HG03521 (cell line): ENCODE results near the gene CARD8.
"Not testable (repeated sequence)": the region's sequence is repeated elsewhere in the genome, so short reads cannot be mapped to it uniquely, and the experiment has no call there.

ENCODE experiments used
- ATAC-seq: cut with Tn5 transposase; IDR thresholded peaks from one replicate; pipeline ENCODE4 v1.9.1; 2021; ENCODE audit warnings: mild to moderate bottlenecking, moderate library complexity; ENCODE audit not compliant: unreplicated experiment

Gene CARD8

GRCh38 chr19:48265326-48265725 is 9.6 kb upstream of the CARD8 start:
- ATAC-seq, result not testable (repeated sequence)

GRCh38 chr19:48260359-48260714 is 4.6 kb upstream of the CARD8 start:
- not testable (repeated sequence) for ATAC-seq

DNA sequence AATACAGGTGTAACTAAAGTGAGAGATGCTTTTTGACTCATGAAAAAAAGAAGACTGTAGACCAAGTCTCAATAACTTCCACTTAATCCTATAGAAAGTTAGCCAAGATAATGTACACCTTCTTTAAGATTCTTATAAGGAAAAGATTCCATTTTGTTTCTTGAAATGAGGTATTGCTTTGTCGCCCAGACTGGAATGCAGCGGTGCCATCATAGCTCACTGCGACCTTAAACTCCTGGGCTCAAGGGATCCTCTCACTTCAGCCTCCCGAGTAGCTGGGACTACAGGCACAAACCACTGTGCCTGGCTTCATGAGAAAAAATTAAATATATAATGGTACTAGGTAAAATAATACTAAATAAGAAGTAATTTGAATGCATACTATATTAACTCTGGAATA is 3.3 kb upstream of the CARD8 start:
- not testable (repeated sequence) for ATAC-seq

GRCh38 chr19:48258350-48258749 is 2.6 kb upstream of the CARD8 start:
- no peak for ATAC-seq

DNA sequence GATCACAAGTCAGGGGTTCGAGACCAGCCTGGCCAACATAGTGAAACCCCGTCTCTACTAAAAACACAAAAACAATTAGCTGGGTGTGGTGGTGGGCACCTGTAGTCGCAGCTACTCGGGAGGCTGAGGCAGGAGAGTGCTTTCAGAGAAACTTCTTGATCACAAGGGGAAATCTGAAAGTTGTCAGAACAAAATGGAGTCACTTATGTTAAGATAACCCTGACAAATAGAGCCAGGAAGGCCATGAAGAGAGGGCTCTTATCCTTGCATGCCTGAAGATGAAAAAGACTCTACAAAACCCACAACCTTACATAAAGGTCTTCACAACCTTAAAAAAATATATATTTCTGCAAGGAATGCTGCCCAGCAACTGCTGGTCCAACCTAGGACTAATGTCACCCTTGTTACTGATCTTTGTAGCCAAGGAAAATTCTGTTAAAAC is 1.2 kb downstream of the CARD8 start:
- ATAC-seq, result no peak

- no peak for ATAC-seq
These were observed 1.7 kb downstream of the CARD8 start for GRCh38 chr19:48253999-48254398.

DNA sequence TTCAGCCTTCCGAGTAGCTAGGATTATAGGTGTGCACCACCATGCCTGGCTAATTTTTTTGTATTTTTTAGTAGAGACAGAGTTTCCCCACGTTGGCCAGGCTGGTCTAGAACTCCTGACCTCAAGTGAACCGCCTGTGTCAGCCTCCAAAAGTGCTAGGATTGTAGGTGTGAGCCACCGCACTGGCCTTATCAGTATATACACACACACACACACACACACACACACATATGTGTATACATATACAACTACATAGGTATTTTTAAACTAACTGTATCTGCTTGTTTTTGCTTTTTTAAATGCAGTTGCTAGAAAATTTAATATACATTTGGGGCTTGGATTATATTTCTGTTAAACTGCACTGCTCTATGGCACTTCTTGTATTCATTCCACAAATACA is 3.1 kb downstream of the CARD8 start:
- no peak for ATAC-seq

DNA sequence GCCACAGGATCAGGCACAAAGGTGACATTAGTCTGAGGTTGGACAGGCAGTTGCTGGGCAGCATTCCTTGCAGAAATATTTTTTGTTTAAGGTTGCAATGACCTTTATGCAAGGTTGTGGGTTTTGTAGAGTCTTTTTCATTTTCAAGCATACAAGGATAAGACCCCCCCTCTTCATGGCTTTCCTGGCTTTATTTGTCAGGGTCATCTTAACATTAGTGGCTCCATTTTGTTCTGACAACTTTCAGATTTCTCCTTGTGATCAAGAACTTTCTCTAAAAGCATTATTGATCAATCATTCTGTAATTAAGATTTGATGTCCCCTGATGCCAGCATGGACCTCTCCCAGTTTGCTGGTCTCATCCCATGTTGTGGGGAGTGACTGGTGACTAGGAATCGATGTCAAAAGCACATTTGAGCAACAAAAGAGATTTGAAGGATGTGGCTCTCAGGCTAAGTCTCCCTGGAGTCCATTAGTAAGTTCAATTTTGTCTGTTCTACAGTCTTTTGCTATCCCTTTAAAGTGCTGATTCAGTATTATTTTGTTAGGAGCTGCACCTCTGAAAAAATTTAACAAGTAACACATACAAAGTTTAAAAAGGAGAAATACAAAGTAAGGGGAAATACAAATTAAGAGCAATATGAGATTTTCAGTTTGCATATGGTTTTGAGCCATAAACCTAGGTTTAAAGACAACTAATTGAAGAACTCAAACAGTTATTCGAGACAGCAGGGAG is 5.3 kb downstream of the CARD8 start:
- ATAC-seq, result no peak

- ATAC-seq, result no peak
These were observed 6.2 kb downstream of the CARD8 start for GRCh38 chr19:48249502-48250014.

DNA sequence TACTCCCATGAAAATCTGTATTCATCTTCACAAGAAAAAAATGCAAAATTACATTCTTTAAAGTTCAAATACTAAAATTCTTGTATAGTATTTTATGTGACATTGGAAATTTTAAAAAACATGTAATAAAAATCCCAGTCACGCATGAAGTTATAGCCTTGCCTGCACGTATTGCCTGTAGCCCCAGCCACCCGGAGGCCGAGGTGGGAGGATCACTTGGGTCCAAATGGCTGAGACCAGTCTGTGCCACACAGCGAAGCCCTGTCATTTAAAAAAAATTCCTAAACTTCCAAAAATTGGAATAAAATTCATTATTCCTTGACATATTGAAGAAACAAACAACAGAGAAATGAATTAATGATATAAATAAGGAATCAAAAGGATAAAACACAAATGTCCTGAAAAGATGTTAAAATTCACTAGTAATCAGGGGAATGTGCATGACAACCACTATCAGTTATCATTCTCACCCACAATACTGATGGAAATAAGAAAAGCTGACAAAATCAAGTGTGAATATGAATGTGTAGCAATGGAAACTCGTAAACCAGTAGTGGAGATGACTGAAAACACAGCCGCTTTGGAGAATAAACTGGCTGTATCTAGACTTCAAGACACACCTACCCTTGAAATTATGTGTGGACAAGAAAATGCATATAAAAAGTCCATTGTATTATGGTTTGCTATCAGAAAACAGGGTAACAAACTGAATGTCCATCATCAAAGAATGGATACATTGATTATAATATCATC is 7.5 kb downstream of the CARD8 start:
- no peak for ATAC-seq

DNA sequence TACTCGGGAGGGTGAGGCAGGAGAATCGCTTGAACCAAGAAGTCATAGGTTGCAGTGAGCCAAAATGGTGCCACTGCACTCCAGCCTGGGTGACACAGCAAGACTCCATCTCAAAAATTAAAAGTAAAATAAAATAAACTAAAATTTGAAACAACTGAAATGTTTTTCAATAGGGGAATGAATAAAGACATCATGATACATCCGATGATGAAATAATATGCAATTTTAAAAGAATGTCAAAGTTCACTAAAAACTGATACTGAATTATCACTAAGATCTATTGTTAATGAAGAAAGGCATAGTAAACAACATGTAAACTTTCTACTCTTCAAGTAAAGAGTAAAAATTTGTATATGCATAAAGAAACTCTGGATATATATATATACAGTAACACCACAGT is 8.5 kb downstream of the CARD8 start:
- no peak for ATAC-seq

DNA sequence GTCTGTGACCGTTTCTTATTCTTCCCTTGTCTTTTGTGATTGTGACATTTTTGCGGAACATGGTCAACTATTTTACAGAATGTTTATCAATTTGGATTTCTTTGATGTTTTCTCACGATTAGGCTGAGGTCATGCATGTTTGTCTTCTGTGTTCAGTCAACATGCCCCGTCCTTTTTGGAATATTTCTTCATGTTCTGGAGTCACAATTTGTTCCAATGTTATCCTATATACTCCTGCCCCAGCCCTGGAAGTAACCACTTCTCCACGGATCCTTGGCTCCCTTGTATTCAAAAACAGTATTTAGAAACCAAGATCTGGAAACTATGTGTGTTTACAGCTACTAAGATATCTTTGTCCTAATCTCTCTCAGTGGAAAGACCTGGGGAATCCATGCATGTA is 9.6 kb downstream of the CARD8 start:
- no peak for ATAC-seq

- no peak for ATAC-seq
These were observed 11.4 kb downstream of the CARD8 start for GRCh38 chr19:48244281-48244680.

- ATAC-seq, result not testable (repeated sequence)
These were observed 13.9 kb downstream of the CARD8 start for GRCh38 chr19:48241771-48242170.

DNA sequence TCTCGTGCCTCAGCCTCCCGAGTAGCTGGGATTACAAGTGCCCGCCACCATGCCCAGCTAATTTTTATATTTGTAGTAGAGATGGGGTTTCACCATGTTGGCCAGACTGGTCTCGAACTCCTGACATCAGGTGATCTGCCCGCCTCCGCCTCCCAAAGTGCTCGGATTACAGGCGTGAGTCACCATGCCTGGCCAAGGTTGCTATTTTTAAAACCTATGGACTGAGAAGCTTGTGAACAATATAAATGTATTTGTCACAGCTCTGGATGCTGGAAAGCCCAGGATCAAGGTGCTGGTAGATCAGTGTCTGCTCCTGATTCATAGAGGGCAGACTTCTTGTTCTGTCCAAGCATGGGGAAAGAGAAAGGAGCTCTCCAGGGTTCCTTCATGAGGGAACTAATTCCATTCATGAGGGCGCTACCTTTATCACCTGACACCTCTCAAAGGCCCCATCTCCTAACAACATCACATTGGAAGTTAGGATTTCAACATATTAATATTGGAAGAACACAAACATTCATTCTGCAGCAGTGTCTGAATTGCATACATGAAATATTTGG is 16.1 kb downstream of the CARD8 start:
- ATAC-seq, result no peak

- no peak for ATAC-seq
These were observed 16.6 kb downstream of the CARD8 start for GRCh38 chr19:48239120-48239519.

DNA sequence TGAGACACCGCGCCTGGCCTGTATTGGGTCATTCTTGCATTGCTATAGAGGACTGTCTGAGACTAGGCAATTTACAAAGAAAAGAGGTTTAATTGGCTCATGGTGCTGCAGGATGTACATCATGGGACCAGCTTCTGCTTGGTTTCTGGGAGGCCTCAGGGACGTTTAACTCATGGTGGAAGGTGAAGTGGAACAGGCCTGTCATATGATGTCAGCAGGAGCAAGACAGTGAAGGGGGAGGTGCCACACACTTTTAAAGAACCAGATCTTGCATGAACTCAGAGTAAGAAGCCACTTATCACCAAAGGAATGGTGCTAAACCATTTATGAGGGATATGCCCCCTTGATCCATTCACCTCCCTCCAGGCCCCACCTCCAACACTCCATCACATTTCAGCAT is 18.7 kb downstream of the CARD8 start:
- ATAC-seq, result no peak

- no peak for ATAC-seq
These were observed 25.1 kb downstream of the CARD8 start for GRCh38 chr19:48230555-48231129.

DNA sequence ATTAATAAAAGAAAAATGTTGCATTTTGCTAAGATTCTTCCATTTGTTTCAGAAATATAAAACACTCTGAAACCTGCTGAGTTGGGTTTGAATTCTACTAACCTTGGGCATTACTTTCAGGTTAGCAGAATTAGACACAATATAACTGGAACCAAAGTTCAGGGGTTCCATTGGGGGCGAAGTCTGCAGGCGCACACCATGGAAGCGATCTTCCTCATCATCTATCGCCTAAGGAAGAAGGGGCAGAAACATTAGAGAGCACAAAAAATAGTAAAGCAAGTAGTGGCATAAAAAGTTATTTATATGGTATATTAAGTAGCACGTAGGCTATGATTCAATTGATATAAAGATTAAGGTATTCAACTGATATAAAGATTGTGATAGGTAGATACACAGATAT is 34.1 kb downstream of the CARD8 start:
- ATAC-seq, result no peak

- not testable (repeated sequence) for ATAC-seq
These were observed 34.9 kb downstream of the CARD8 start for GRCh38 chr19:48220784-48221183.

GRCh38 chr19:48218997-48219396 is 36.7 kb downstream of the CARD8 start:
- no peak for ATAC-seq

GRCh38 chr19:48216933-48217332 is 38.8 kb downstream of the CARD8 start:
- no peak for ATAC-seq
